Endothelial cell of umbilical vein (primary cell): ENCODE results near the gene TGFBR3.
A peak's percentile ranks its signal among the peaks of the same experiment; 100 is the strongest.

ENCODE experiments used
- CTCF ChIP-seq, 2 donors: IDR thresholded peaks; 1 replicate in 1 of 2; 2 replicates in 1 of 2; pipeline ENCODE4 v1.5.1; 2011; ENCODE audit warnings: low read length in 2 of 2, mild to moderate bottlenecking in 2 of 2, moderate library complexity in 2 of 2, control low read depth in 1 of 2, inconsistent platforms in 1 of 2, low read depth in 1 of 2; ENCODE audit not compliant: insufficient read depth in 1 of 2; ENCODE audit errors: extremely low read depth in 1 of 2
- EZH2 ChIP-seq: IDR thresholded peaks from 2 replicates; pipeline ENCODE4 v1.6.1; 2012; ENCODE audit warnings: borderline replicate concordance, low read depth, mild to moderate bottlenecking, moderate library complexity, low read length, inconsistent platforms; ENCODE audit not compliant: severe bottlenecking
- FOS ChIP-seq: IDR thresholded peaks from 2 replicates; pipeline ENCODE4 v1.6.1; 2011; ENCODE audit warnings: mild to moderate bottlenecking, low read length, moderate library complexity, borderline replicate concordance; ENCODE audit not compliant: insufficient read depth
- GATA2 ChIP-seq: IDR thresholded peaks from 2 replicates; pipeline ENCODE4 v1.7.0; 2011; ENCODE audit warnings: low read depth, mild to moderate bottlenecking, moderate library complexity, mixed read lengths, low read length; ENCODE audit not compliant: insufficient read length, insufficient read depth
- JUN ChIP-seq: IDR thresholded peaks from 2 replicates; pipeline ENCODE4 v1.6.1; 2011; ENCODE audit warnings: borderline replicate concordance, low read depth; ENCODE audit not compliant: insufficient read length, insufficient read depth
- MAX ChIP-seq: IDR thresholded peaks from 2 replicates; pipeline ENCODE4 v1.6.1; 2011; ENCODE audit not compliant: insufficient read depth, insufficient read length
- MYC ChIP-seq: IDR thresholded peaks from one replicate; pipeline ENCODE4 v1.6.1; 2011; ENCODE audit warnings: mild to moderate bottlenecking, low read depth, low read length
- POLR2A ChIP-seq: IDR thresholded peaks from 2 replicates; pipeline ENCODE4 v1.6.1; 2012; ENCODE audit warnings: low read depth, mild to moderate bottlenecking, control low read depth, low read length
- POLR2AphosphoS5 ChIP-seq: IDR thresholded peaks from 2 replicates; pipeline ENCODE4 v1.6.1; 2012; ENCODE audit warnings: low read depth, mild to moderate bottlenecking, control low read depth, low read length, moderate library complexity; ENCODE audit not compliant: insufficient read depth

GRCh38 chr1:91814448-91814847 lies 71.5 kb downstream of the TGFBR3 start:
- TF ChIP-seq EZH2, result no peak
- TF ChIP-seq CTCF (IDR thresholded peaks at IDR 0.05; ENCODE audit: extremely low read depth in 1 of 2, insufficient read depth in 1 of 2, low read depth in 1 of 2, low read length in 2 of 2), result no peak
- no peak for TF ChIP-seq POLR2A
- TF ChIP-seq POLR2AphosphoS5, result no peak
- TF ChIP-seq MYC, result no peak
- TF ChIP-seq MAX, result no peak
- no peak for TF ChIP-seq GATA2
- peak; percentile 59 for TF ChIP-seq FOS
- TF ChIP-seq JUN, result peak; percentile 37
